GM12892 (cell line): ENCODE data around the gene TSSC4.

Experiments
- POLR2AphosphoS5 ChIP-seq: IDR thresholded peaks from 2 replicates; pipeline ENCODE4 v1.6.1; 2011; ENCODE audit warnings: low read depth, low read length, control low read depth
- TAF1 ChIP-seq: IDR thresholded peaks from 2 replicates; pipeline ENCODE4 v1.6.1; 2011; ENCODE audit warnings: low read depth, mild to moderate bottlenecking, control low read depth, low read length, borderline replicate concordance

DNA sequence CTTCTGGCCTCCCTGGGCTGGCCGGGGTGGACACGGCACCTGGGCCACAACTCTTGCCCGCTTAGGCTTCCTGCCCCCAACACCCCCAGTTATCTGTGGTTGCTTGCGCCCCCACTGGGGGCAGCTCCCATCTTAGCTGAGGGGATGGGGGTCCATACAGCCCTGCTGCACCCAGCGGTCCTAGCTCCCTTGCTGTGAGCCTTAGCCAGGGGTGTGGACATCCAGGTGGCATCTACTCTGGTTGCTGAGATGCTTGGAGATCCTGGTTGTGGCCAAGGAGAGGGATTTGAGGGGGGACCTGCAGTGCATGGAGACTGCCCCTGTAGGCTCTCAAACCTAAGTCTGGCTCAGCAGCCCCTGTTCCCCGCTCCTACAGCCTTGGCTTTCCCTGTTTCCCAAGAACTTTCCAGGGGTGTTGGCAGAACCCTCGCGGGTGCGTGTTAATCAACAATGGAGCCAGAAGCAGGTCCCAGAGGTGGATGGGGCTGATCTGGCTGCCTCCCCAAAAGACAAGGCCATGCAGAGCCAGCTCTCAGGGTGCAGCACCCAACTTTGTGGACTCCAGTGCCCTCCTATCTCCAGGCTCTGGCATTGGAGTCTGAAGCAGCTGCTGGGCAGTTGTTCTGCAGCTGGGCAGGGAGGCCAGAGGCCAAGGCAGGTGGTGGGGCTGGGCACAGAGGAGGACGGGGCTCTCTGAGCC lies 47.6 kb downstream of the TSSC4 start:
- TF ChIP-seq TAF1, result no peak
- TF ChIP-seq POLR2AphosphoS5, result no peak
